Activated naive CD8-positive, alpha-beta T cell treated with anti-CD3 and anti-CD28 coated beads, Interleukin-2, amount 50 U/mL, for 24 hours (primary cell): ENCODE data around the gene UBE2D3.
"Not testable (repeated sequence)": the region's sequence is repeated elsewhere in the genome, so short reads cannot be mapped to it uniquely, and the experiment has no call there.

Experiments
- ATAC-seq: fragments of 150-1000 bp; cut with Tn5 transposase; one replicate; pipeline ENCODE4 v1.10.0; 2021
- DNase-seq: peaks from one replicate; pipeline ENCODE4 v3.0.0; 2021
- H3K27ac Mint-ChIP-seq: one replicate; pipeline ENCODE4 v1.8.0; 2021; ENCODE audit warnings: mild to moderate bottlenecking, mixed read lengths
- H3K27me3 Mint-ChIP-seq: one replicate; pipeline ENCODE4 v1.8.0; 2021; ENCODE audit warnings: mixed read lengths
- H3K36me3 Mint-ChIP-seq: one replicate; pipeline ENCODE4 v1.8.0; 2021; ENCODE audit warnings: low read depth, mixed read lengths
- H3K4me1 Mint-ChIP-seq: one replicate; pipeline ENCODE4 v1.8.0; 2021; ENCODE audit warnings: mixed read lengths
- H3K4me3 Mint-ChIP-seq: one replicate; pipeline ENCODE4 v1.8.0; 2021; ENCODE audit warnings: mild to moderate bottlenecking, moderate library complexity, mixed read lengths
- H3K9me3 Mint-ChIP-seq: one replicate; pipeline ENCODE4 v1.8.0; 2021; ENCODE audit warnings: mixed read lengths

Gene UBE2D3

GRCh38 chr4:102823897-102824296 lies 3.5 kb downstream of the UBE2D3 start:
- ATAC-seq (no peak), DNase-seq (no peak)
- H3K36me3 Mint-ChIP-seq: peaks cover 38% of the 10 kb centered on the region
- H3K27me3 Mint-ChIP-seq: no peaks in the 10 kb centered on the region
- no peak overlapping the region for H3K4me3 Mint-ChIP-seq
- H3K4me1 Mint-ChIP-seq: peaks cover 62% of the 10 kb centered on the region
- H3K27ac Mint-ChIP-seq: no peak overlapping the region
- no peaks in the 10 kb centered on the region for H3K9me3 Mint-ChIP-seq

GRCh38 chr4:102823464-102823863 lies 3.9 kb downstream of the UBE2D3 start:
- Mint-ChIP-seq H3K4me3 (no peak overlapping the region), H3K27me3 (no peaks in the 10 kb centered on the region), H3K9me3 (no peaks in the 10 kb centered on the region), H3K36me3 (peaks cover 42% of the 10 kb centered on the region), H3K4me1 (peaks cover 62% of the 10 kb centered on the region), H3K27ac (no peak overlapping the region)
- DNase-seq (no peak), ATAC-seq (no peak)

GRCh38 chr4:102819588-102820365 lies 7.6 kb downstream of the UBE2D3 start:
- Mint-ChIP-seq H3K4me1 (peaks cover 87% of the 10 kb centered on the region), H3K27me3 (no peaks in the 10 kb centered on the region), H3K4me3 (no peak overlapping the region), H3K36me3 (peaks cover 71% of the 10 kb centered on the region), H3K9me3 (no peaks in the 10 kb centered on the region), H3K27ac (peak overlapping the region; percentile 77)
- ATAC-seq: peak; percentile 60
- no peak for DNase-seq

- not testable (repeated sequence) for H3K27me3 Mint-ChIP-seq, ATAC-seq, DNase-seq, H3K9me3 Mint-ChIP-seq
- H3K27ac Mint-ChIP-seq: peak overlapping the region; percentile 73
- H3K36me3 Mint-ChIP-seq: peaks cover 76% of the 10 kb centered on the region
- peaks cover 90% of the 10 kb centered on the region for H3K4me1 Mint-ChIP-seq
- H3K4me3 Mint-ChIP-seq: peak overlapping the region; percentile 39
Observed at GRCh38 chr4:102819100-102819499, 8.3 kb downstream of the UBE2D3 start.

DNA sequence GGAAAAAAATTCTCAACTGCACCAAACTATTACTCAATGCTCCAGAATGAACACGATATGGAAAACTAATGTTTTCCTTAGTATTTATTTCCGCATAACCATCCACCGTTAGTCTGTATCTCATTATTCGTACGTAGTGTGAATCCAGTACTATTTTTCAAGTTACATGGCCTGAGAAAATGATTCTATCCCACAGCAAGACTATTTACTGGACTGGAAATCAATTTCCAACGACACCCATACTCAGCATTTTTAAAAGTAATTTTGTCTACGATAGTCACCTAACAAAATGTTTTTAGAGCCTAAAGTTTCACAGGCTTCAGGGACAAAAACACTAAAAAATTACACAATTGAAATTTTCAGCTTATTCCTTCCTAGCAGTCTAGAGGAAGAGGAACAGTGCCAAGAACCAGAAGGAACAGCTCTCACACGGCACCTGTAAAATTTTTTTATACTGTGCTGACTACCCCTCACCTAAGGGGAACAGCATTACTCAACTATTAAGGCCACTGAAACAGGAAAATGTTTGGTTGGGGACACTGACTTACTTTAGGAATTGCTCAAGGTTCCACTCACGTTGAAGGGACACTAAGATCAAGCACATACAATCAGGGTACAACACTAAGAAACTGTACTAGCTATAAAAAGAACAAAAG lies 9.6 kb downstream of the UBE2D3 start:
- ATAC-seq (no peak), DNase-seq (no peak)
- Mint-ChIP-seq H3K27me3 (no peaks in the 10 kb centered on the region), H3K4me1 (peaks cover 89% of the 10 kb centered on the region), H3K36me3 (peaks cover 82% of the 10 kb centered on the region), H3K9me3 (no peaks in the 10 kb centered on the region), H3K4me3 (peak overlapping the region; percentile 39), H3K27ac (peak overlapping the region; percentile 73)

DNA sequence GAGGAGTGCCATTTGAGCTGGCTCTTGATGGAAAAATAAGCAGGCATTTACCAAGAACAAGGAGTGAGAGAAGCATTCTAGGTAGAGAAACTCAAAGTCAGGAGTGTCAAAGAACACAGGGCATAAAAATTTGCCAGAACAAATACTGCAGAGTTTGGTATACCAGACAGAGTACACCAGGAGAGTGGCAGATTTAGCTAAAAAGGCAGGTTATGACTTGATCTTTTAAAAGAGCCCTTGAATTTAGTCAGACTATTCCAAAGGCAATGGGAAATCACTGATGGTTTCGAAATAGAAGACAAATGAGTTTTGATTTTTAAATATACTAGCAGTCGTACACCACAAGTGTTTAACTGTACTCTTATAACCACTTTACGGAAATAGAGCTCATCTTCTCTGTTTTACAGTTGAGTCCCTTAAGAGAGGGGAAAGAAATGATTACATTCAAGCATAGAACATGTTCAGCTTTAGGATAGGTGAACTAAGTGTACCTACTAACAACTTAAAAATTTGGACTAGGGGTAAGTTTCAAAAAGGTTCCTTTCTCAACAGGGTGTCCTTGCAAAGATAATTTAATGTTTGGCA lies 10.2 kb downstream of the UBE2D3 start:
- no peaks in the 10 kb centered on the region for H3K27me3 Mint-ChIP-seq
- DNase-seq (no peak), ATAC-seq (no peak)
- peak overlapping the region; percentile 73 for H3K27ac Mint-ChIP-seq
- H3K4me3 Mint-ChIP-seq: peak overlapping the region; percentile 39
- H3K9me3 Mint-ChIP-seq: no peaks in the 10 kb centered on the region
- H3K4me1 Mint-ChIP-seq: peaks cover 89% of the 10 kb centered on the region
- H3K36me3 Mint-ChIP-seq: peaks cover 82% of the 10 kb centered on the region

- no peaks in the 10 kb centered on the region for H3K9me3 Mint-ChIP-seq
- H3K4me3 Mint-ChIP-seq: no peak overlapping the region
- H3K4me1 Mint-ChIP-seq: peaks cover 89% of the 10 kb centered on the region
- H3K27ac Mint-ChIP-seq: peak overlapping the region; percentile 73
- peak; percentile 56 for ATAC-seq
- DNase-seq: no peak
- H3K36me3 Mint-ChIP-seq: peaks cover 82% of the 10 kb centered on the region
- no peaks in the 10 kb centered on the region for H3K27me3 Mint-ChIP-seq
Observed at GRCh38 chr4:102815981-102816380, 11.4 kb downstream of the UBE2D3 start.

DNA sequence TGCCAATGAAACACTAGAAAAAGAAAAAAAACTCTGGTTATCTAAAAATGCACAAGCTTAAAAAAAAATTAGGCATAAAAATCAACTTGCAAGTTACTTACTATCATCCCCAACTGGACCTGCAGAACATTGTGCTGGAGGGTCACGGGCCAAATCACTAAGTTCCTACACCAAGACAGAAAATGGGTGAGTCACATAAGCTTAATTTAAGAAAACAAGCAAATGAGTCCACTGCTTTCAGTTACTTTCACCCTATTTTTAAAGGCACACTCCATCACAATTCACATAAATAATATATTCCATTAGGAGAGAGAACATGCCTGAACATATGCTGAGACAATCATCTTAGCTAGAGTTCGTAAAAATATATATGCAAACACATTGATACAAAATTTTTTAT lies 17.7 kb downstream of the UBE2D3 start:
- peaks cover 85% of the 10 kb centered on the region for H3K36me3 Mint-ChIP-seq
- H3K4me1 Mint-ChIP-seq: peaks cover 79% of the 10 kb centered on the region
- no peak overlapping the region for H3K4me3 Mint-ChIP-seq
- no peaks in the 10 kb centered on the region for H3K9me3 Mint-ChIP-seq
- H3K27me3 Mint-ChIP-seq: no peaks in the 10 kb centered on the region
- ATAC-seq (peak; percentile 33), DNase-seq (no peak)
- H3K27ac Mint-ChIP-seq: peak overlapping the region; percentile 45

GRCh38 chr4:102809190-102809589 lies 18.2 kb downstream of the UBE2D3 start:
- no peaks in the 10 kb centered on the region for H3K9me3 Mint-ChIP-seq
- no peaks in the 10 kb centered on the region for H3K27me3 Mint-ChIP-seq
- peaks cover 85% of the 10 kb centered on the region for H3K36me3 Mint-ChIP-seq
- H3K27ac Mint-ChIP-seq: peak overlapping the region; percentile 30
- ATAC-seq (peak; percentile 73), DNase-seq (no peak)
- no peak overlapping the region for H3K4me3 Mint-ChIP-seq
- peaks cover 76% of the 10 kb centered on the region for H3K4me1 Mint-ChIP-seq

DNA sequence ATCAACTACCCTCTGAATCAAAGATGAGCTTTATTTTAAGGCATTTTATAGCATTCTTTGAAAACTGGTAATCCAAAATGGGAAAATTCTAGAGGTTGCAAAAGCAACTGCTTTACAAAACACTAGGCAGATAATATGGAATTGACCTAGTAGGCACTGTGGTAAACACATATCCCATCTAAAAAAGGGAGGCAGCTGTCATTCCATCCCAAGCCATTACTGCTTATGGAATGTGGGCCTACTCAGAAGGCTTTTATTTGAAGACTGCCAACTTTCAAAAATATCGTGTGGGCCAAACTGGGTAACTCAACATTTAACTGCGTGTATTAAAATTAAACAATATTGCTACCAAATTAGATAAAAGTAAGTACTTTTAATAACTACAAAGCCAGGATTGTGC lies 19.3 kb downstream of the UBE2D3 start:
- H3K36me3 Mint-ChIP-seq: peaks cover 79% of the 10 kb centered on the region
- peak overlapping the region; percentile 5 for H3K27ac Mint-ChIP-seq

DNA sequence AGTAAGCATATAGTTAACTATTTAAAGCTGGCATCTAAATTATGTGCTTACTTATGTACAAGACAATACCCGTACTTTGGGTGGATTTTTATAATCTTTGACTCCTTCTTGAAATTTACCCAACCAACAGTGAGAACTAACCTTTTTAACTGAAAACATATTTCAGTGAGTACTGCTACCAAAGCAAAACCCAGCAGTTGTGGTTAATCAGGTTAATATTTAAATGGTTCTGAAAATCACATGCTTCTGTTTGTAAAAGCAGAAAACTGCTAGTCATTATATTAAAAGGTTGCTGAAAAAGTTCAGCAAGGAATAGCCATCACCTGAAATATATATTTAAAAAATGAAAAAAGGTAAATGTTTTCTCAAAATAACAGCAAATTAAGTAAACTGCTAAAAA lies 20.0 kb downstream of the UBE2D3 start:
- H3K27me3 Mint-ChIP-seq: no peaks in the 10 kb centered on the region
- no peak overlapping the region for H3K27ac Mint-ChIP-seq
- no peak for DNase-seq
- H3K9me3 Mint-ChIP-seq: no peaks in the 10 kb centered on the region
- H3K4me3 Mint-ChIP-seq: no peak overlapping the region
- peaks cover 80% of the 10 kb centered on the region for H3K36me3 Mint-ChIP-seq
- H3K4me1 Mint-ChIP-seq: peaks cover 71% of the 10 kb centered on the region
- no peak for ATAC-seq

More for the DNA sequence above, 19.3 kb downstream of the UBE2D3 start:
- DNase-seq: no peak
- no peak for ATAC-seq
- Mint-ChIP-seq H3K4me1 (peaks cover 70% of the 10 kb centered on the region), H3K9me3 (no peaks in the 10 kb centered on the region), H3K4me3 (no peak overlapping the region), H3K27me3 (no peaks in the 10 kb centered on the region)

DNA sequence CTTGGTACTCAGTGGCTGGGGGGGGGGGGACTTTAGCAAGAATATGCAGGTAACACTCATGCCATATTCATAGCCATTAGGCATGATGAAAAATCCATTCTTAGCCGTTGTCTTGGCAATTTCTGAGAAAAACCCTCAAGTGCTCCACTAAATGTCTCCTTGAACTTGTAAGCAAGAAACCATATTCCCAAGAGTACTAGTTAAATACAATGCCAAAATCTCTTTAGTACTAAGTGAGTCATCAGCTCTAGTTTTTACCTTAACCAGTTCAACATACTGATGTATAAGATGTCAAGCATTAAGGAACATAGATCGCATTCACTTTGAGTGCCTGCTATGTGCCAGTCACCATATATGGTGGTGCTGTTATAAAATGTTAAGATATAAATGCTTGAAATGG lies 27.5 kb downstream of the UBE2D3 start:
- no peak overlapping the region for H3K27ac Mint-ChIP-seq
- no peak for DNase-seq
- no peaks in the 10 kb centered on the region for H3K27me3 Mint-ChIP-seq
- peaks cover 7% of the 10 kb centered on the region for H3K9me3 Mint-ChIP-seq
- ATAC-seq: no peak
- H3K4me1 Mint-ChIP-seq: peaks cover 36% of the 10 kb centered on the region
- H3K4me3 Mint-ChIP-seq: no peak overlapping the region
- peaks cover 81% of the 10 kb centered on the region for H3K36me3 Mint-ChIP-seq

- peaks cover 23% of the 10 kb centered on the region for H3K9me3 Mint-ChIP-seq
- ATAC-seq (no peak), DNase-seq (no peak)
- H3K36me3 Mint-ChIP-seq: peaks cover 74% of the 10 kb centered on the region
- H3K27me3 Mint-ChIP-seq: no peaks in the 10 kb centered on the region
- H3K27ac Mint-ChIP-seq: no peak overlapping the region
- H3K4me1 Mint-ChIP-seq: peaks cover 26% of the 10 kb centered on the region
- no peak overlapping the region for H3K4me3 Mint-ChIP-seq
Observed at GRCh38 chr4:102794999-102795398, 32.4 kb downstream of the UBE2D3 start.

DNA sequence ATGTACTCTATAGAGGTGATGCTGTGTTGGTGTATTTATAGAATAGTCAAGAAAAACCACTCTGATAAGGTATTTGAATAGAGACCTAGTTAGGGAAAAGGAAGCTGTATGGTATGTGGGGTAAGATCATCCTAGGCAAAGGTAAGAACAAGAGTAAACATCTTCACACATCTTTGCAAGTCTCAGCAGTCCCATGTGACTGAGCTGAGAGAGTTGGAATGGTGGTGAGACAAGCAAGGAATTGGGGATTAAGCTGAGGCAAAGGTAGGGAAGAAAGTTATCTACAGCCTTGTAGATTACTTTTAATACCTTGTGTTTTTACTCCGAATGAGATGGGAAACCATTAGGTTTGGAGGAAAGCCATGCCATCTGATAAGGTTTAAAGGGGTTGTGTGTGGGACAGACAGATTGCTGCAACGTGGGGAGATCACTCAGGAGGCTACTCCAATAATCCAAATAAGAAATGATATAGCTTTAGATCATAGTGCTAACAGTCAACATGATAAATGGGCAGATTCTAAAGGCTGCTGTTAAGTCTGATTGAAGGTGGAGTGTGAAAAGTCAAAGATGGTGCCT lies 34.9 kb downstream of the UBE2D3 start:
- ATAC-seq (no peak), DNase-seq (no peak)
- Mint-ChIP-seq H3K27ac (no peak overlapping the region), H3K4me1 (peaks cover 42% of the 10 kb centered on the region), H3K4me3 (no peak overlapping the region), H3K36me3 (peaks cover 53% of the 10 kb centered on the region), H3K9me3 (peaks cover 25% of the 10 kb centered on the region), H3K27me3 (no peaks in the 10 kb centered on the region)
